Nephron (organoid): Measurements from ENCODE around the gene HOMER1.
A peak's percentile ranks its signal among the peaks of the same experiment; 100 is the strongest.

Experiments used
- H3K27ac Mint-ChIP-seq, 3 experiments: 2 replicates each; pipeline ENCODE4 v1.8.0; 2020; ENCODE audit warnings: mixed read lengths in 3 of 3, mild to moderate bottlenecking in 2 of 3, moderate library complexity in 1 of 3
- H3K27me3 Mint-ChIP-seq: 2 replicates; pipeline ENCODE4 v1.8.0; 2021; ENCODE audit warnings: low read depth, mild to moderate bottlenecking, moderate library complexity, mixed read lengths
- H3K36me3 Mint-ChIP-seq: 2 replicates; pipeline ENCODE4 v1.8.0; 2020; ENCODE audit warnings: low read depth, mixed read lengths
- H3K4me1 Mint-ChIP-seq: 2 replicates; pipeline ENCODE4 v1.8.0; 2020; ENCODE audit warnings: mixed read lengths
- H3K4me3 Mint-ChIP-seq, 3 experiments: 2 replicates each; pipeline ENCODE4 v1.8.0; 2020; ENCODE audit warnings: mild to moderate bottlenecking in 3 of 3, mixed read lengths in 3 of 3, moderate library complexity in 2 of 3
- H3K9me3 Mint-ChIP-seq: 2 replicates; pipeline ENCODE4 v1.8.0; 2020; ENCODE audit warnings: mixed read lengths
- TF ChIP-seq, protein P1 (sequence below), 3 experiments: fragments of 200-600 bp; sonication (generic); IDR thresholded peaks; one replicate each; pipeline ENCODE4 v1.5.0; 2021; ENCODE audit warnings: antibody characterized with exemption in 3 of 3; ENCODE audit not compliant: unreplicated experiment in 3 of 3

HOMER1 gene

DNA sequence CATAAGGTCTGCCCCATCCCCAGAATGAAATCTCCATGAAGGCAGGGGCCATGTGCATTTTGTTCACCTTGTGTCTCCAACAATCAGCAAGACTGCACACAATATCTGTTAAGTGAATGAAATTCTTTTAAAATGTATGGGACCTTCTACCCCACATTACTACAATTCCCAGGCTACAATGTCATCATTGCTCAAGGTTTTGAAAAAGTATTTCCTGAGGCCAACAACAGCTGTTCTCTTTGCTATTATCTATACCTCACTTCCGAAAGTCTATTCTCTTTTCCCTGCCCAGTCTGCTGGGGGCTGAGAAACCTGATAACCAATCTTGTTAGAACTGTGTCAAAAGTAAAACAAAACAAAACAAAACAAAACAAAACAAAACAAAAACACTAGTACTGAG lies 29.2 kb downstream of the HOMER1 start:
- Mint-ChIP-seq H3K27ac (no peak overlapping the region), H3K9me3 (peaks cover 15% of the 10 kb centered on the region), H3K4me1 (peaks cover 8% of the 10 kb centered on the region), H3K36me3 (peaks cover 17% of the 10 kb centered on the region), H3K27me3 (no peaks in the 10 kb centered on the region), H3K4me3 (no peak overlapping the region)
- TF ChIP-seq, protein P1, sequence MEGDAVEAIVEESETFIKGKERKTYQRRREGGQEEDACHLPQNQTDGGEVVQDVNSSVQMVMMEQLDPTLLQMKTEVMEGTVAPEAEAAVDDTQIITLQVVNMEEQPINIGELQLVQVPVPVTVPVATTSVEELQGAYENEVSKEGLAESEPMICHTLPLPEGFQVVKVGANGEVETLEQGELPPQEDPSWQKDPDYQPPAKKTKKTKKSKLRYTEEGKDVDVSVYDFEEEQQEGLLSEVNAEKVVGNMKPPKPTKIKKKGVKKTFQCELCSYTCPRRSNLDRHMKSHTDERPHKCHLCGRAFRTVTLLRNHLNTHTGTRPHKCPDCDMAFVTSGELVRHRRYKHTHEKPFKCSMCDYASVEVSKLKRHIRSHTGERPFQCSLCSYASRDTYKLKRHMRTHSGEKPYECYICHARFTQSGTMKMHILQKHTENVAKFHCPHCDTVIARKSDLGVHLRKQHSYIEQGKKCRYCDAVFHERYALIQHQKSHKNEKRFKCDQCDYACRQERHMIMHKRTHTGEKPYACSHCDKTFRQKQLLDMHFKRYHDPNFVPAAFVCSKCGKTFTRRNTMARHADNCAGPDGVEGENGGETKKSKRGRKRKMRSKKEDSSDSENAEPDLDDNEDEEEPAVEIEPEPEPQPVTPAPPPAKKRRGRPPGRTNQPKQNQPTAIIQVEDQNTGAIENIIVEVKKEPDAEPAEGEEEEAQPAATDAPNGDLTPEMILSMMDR (IDR thresholded peaks at IDR 0.05; ENCODE audit: unreplicated experiment in 3 of 3): no peak

DNA sequence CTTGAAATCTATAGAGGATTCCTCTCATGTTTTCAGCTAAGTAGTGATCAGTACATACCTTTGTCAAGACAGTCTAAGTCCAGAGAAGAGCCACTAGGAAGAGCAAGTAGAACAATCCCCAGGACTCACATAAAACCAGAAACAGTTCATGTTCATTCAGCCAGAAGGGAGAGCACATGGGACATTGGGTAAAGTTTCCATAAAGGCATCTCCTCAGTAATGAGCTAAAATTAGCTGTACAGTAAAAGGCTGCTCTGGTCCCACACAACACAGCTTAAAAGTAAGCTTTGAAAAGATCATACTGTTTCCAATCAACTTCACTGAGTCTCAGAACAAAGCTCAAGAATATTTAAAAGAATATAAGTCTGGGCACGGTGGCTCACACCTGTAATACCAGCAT lies 32.4 kb downstream of the HOMER1 start:
- Mint-ChIP-seq H3K9me3 (peaks cover 15% of the 10 kb centered on the region), H3K27ac (no peak overlapping the region), H3K36me3 (peaks cover 17% of the 10 kb centered on the region), H3K4me1 (peaks cover 8% of the 10 kb centered on the region), H3K4me3 (no peak overlapping the region), H3K27me3 (no peaks in the 10 kb centered on the region)
- TF ChIP-seq, protein P1 (IDR thresholded peaks at IDR 0.05; ENCODE audit: unreplicated experiment in 3 of 3): no peak

GRCh38 chr5:79480991-79481390 lies 32.9 kb downstream of the HOMER1 start:
- Mint-ChIP-seq H3K4me1 (peaks cover 8% of the 10 kb centered on the region), H3K27me3 (no peaks in the 10 kb centered on the region), H3K4me3 (peak overlapping the region in 1 of 3 experiments; percentile 2), H3K36me3 (peaks cover 17% of the 10 kb centered on the region), H3K9me3 (peaks cover 15% of the 10 kb centered on the region), H3K27ac (no peak overlapping the region)
- TF ChIP-seq, protein P1 (IDR thresholded peaks at IDR 0.05; ENCODE audit: unreplicated experiment in 3 of 3): no peak

- Mint-ChIP-seq H3K4me3 (no peak overlapping the region), H3K27me3 (no peaks in the 10 kb centered on the region), H3K4me1 (peaks cover 20% of the 10 kb centered on the region), H3K9me3 (no peaks in the 10 kb centered on the region), H3K36me3 (no peaks in the 10 kb centered on the region), H3K27ac (no peak overlapping the region)
- TF ChIP-seq, protein P1 (IDR thresholded peaks at IDR 0.05; ENCODE audit: unreplicated experiment in 3 of 3): no peak
Observed at GRCh38 chr5:79475152-79475466, 38.8 kb downstream of the HOMER1 start.

GRCh38 chr5:79474367-79475151 lies 39.4 kb downstream of the HOMER1 start:
- H3K4me1 Mint-ChIP-seq: peaks cover 23% of the 10 kb centered on the region
- no peaks in the 10 kb centered on the region for H3K36me3 Mint-ChIP-seq
- H3K27ac Mint-ChIP-seq: no peak overlapping the region
- TF ChIP-seq, protein P1 (IDR thresholded peaks at IDR 0.05; ENCODE audit: unreplicated experiment in 3 of 3): no peak
- no peaks in the 10 kb centered on the region for H3K9me3 Mint-ChIP-seq
- no peaks in the 10 kb centered on the region for H3K27me3 Mint-ChIP-seq
- no peak overlapping the region for H3K4me3 Mint-ChIP-seq

DNA sequence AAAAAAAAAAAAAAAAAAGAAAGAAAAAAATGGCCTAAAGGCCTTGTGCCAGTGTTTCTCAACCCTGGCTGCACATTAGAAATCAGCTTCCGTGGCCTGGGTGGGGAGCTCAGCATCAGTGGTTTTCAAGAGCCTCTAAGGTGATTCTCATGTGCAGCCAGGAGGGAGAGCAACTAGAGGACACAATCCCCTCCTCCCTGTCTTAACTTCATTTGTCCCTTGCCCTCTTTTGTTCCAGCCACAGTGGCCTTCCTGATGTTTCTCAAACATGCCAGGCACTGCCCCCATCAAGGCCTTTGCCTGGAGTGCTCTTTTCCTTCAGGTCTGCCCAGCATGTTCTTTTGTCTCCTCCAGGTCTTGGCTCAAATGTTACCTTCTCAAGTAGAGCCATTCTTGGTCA lies 42.4 kb downstream of the HOMER1 start:
- TF ChIP-seq, protein P1 (IDR thresholded peaks at IDR 0.05; ENCODE audit: unreplicated experiment in 3 of 3): no peak
- H3K36me3 Mint-ChIP-seq: no peaks in the 10 kb centered on the region
- peak overlapping the region; percentile 25 to 54 (median 39) for H3K27ac Mint-ChIP-seq
- no peak overlapping the region for H3K4me3 Mint-ChIP-seq
- H3K4me1 Mint-ChIP-seq: peaks cover 30% of the 10 kb centered on the region
- no peaks in the 10 kb centered on the region for H3K27me3 Mint-ChIP-seq
- no peaks in the 10 kb centered on the region for H3K9me3 Mint-ChIP-seq
